ENCODE results near the gene ANXA3.

ANXA3 gene

DNA sequence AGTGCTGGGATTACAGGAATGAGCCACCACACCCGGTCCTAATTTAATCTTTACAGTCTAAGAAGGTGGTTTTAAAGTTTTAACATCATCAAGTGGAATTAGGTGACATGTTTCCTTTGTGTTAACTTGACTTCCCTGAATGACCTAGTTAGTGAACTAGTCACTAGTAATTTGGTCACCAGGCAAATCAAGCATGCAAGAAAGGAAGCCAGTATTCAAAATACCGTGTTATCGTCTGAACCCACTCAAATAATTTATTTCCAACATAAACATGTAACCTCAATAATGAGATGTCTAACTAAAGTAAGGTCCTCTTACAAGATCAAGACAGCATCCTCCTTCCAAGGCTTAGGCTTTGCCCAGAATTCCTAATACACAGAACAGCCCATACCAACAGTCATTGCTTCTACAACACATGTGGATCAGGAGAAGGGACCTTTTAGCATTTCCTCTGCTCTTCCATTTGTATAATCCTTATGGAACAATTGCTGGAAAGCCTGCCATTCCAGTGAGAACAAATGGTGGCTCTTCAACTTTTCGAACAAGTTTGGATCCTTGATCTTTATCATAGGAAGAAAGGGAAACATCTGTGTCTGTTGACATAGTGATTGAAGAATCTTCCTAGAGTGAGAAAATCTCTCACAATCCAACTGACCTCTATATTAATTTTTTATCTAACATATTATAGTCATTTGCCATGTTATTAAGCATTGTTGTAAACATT lies 97.2 kb downstream of the ANXA3 start:
- DNase-seq = no peak

DNA sequence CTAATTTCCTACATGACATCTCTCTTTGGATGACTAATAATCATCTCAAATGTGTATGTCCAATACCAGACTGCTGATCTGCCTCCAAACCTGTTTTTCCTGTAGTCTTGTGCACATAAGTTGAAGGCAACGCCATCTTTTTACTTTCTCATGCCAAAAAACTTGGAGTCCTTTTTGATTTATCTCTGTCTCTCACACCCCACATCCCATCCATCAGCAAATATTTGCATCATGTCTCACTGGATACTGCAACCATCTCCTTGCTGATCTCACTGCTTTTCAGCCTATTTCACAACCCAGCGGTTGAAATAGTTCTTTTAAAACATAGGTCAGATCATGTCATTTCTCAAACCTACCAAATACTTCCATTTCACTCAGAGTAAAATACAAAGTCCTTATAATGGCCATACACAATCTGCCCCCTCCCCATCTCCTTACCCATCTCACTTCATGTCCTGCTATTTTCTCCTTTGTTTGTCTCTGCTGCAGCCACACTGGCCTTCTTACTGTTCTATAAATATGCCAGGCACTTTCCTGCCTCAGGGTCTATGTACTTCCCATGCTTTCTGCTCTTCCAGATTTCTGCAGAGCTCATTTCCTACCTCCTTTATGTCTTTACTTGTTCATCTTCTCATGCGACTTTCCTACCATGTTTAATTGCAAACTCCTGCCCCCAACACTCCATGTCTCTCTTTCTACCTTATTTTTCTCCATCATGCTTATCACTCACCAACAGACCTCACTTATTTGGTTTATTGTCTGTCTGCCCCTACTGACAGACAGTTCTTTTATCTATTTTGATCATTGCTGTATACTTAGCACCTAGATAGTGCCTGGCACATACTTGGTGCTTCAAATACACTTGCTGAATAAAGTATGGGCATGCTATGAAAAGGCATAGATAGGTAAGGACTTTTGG lies 98.8 kb downstream of the ANXA3 start:
- no peak for DNase-seq

DNA sequence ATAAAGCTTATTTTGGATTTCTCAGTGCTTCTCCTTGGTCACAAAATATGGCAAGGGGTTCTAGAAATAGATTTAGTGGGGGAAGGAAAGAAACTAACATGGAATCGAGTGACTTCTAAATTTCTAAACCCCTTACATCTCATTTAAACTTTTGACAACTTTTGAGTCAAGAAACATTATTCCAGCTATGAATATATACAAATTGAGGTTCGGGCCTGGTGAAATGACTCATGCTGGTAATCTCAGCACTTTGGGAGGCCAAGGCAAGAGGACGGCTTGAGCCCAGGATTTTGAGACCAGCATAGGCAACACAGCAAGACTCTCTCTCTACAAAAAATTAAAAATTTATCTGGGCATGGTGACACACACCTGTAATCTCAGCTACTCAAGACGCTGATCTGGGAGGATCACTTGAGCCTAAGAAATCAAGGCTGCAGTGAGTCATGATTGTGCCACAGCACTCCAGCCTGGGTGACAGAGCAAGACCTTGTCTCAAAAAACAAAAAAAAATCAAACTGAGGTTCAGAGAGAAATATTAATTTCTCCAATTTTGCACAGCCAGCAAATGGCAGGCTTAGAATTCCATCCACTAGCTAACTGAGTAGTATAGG lies 99.8 kb downstream of the ANXA3 start:
- no peak for DNase-seq

DNA sequence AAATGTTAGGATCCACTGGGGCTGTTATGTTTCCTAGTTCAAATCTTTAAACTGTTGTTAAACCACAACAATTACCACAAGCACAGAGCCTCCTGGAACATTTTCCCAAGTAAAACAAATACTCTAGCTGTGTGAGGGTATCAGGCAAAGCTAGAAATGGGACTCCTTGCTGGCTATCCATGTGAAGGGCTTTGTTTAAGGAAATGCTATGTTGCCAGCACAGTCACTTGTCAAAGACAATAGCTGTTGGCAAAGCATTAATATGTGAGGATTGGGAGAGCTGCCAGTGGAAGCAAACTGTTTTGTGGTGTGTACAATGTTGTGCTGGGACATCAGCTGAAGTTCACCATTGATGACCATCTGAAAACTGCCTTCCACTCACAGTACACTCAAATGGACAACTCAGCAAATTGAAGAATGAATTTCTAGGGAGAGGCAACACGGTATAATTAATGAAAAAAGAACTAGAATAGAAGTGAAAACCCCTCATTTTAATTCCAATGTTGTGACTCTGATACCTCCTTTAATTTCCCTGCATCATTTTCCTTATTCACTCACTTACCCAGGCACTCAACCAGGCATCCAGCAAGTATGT lies 100.8 kb downstream of the ANXA3 start:
- no peak for DNase-seq

DNA sequence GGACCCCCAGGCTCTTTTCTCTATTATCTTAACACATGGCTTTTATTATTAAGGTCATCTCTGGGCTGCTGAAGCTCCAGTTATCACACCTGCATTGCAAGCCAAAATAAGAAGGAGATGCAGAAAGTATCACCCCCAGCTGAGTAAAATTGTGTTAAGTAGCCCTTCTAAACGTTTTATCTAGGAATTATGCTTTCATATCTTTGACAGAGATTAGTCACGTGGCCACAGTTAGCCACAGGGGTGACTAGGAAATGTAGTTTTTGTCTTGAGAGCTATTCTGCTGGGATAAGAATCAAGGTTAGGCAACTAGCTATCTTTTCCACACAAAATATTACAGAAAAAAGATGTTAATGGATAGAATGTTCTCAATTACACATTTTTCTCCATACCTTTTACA lies 102.1 kb downstream of the ANXA3 start:
- no peak for DNase-seq

DNA sequence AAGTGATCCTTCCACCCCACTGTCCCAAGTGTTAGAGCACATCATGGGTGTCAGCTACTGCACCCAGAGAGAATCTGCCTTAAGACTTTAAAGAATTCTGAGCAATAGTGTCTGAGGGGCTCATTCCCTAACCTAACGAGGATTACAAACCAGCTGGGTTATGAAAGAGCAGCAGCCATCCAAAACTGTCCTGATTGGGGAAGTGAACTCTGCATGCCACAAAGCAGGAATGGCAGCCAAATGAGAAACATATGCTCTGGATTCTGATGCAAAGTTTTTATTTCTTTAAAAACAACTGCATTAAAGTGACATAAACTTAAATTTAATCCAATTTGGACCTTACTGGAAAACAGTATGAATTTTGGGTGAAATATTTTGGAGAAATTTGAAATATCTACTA lies 103.2 kb downstream of the ANXA3 start:
- DNase-seq = no peak

DNA sequence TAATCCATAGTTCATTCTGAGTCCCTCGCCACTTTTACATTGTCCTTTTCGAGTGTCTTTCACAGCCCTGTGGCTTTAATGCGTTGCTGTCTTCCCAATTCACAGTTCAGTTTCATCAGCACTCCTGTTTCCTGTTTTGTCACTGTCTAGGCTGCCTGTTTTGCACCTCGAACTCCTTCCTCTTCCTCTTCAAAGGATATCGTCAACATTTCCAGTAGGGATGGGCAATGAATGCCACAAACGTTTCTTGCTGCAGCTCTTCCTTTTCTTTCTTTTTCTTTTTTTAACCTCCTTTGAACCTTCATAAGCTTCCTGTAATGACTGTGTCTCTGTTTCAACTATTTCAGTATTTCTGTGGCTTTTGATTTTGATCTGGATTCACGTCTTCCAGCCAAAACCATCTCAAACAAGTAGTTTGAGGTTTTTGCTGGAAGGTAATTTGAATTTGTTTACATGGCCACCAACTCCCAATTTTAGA lies 105.4 kb downstream of the ANXA3 start:
- DNase-seq = no peak

- no peak for DNase-seq
Observed at GRCh38 chr4:78659264-78659663, 107.7 kb downstream of the ANXA3 start.

DNA sequence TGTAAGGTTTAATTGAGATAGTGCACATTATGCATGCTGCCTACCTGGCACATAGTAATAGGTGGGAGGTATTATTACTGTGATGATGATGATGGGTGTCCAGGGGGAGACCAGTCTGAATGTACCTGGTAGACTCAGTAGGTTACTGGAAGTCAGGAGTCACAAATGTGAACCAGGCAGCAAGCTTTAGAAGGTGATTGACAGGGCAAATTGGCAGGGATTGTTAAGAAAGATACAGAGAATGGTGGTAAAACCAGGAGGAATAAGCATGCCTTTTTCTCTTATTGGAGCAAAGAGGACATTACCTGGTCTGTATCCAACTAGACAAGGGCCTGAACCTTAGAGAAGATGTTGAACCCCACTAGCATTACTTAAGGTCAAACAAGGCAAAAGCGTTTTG lies 108.1 kb downstream of the ANXA3 start:
- no peak for DNase-seq
